ENCODE results near the gene RALGAPB.
"Not testable (repeated sequence)": the region's sequence is repeated elsewhere in the genome, so short reads cannot be mapped to it uniquely, and the experiment has no call there.

The RALGAPB gene

GRCh38 chr20:38428800-38429199, 43.8 kb upstream of the RALGAPB start:
- no peak overlapping the region for H3K4me3 ChIP-seq (ENCODE audit: low read depth, low read length)
- TF ChIP-seq MAX (IDR thresholded peaks at IDR 0.05; ENCODE audit: low read depth, low read length) (no peak), MYC (IDR thresholded peaks at IDR 0.05; ENCODE audit: low read depth, low read length) (no peak), POLR2A (IDR thresholded peaks at IDR 0.05; ENCODE audit: extremely low read depth, insufficient read length) (no peak), CTCF (IDR thresholded peaks at IDR 0.05; ENCODE audit: low read depth, low read length) (no peak)
- DNase-seq (ENCODE audit: low read depth): no peak

- no peak for TF ChIP-seq MYC (IDR thresholded peaks at IDR 0.05; ENCODE audit: low read depth, low read length)
- TF ChIP-seq POLR2A (IDR thresholded peaks at IDR 0.05; ENCODE audit: extremely low read depth, insufficient read length): no peak
- H3K4me3 ChIP-seq (ENCODE audit: low read depth, low read length): peak overlapping the region; percentile 32
- no peak for DNase-seq (ENCODE audit: low read depth)
These were observed 43.3 kb upstream of the RALGAPB start for GRCh38 chr20:38429301-38429700.

GRCh38 chr20:38430679-38431325, 41.8 kb upstream of the RALGAPB start:
- TF ChIP-seq MAX (IDR thresholded peaks at IDR 0.05; ENCODE audit: low read depth, low read length) (no peak), CTCF (IDR thresholded peaks at IDR 0.05; ENCODE audit: low read depth, low read length) (no peak), MYC (IDR thresholded peaks at IDR 0.05; ENCODE audit: low read depth, low read length) (no peak), POLR2A (IDR thresholded peaks at IDR 0.05; ENCODE audit: extremely low read depth, insufficient read length) (no peak)
- no peak for DNase-seq (ENCODE audit: low read depth)
- H3K4me3 ChIP-seq (ENCODE audit: low read depth, low read length): peak overlapping the region; percentile 85

GRCh38 chr20:38432292-38432691, 40.4 kb upstream of the RALGAPB start:
- no peak for TF ChIP-seq CTCF (IDR thresholded peaks at IDR 0.05; ENCODE audit: low read depth, low read length)
- no peak for TF ChIP-seq MAX (IDR thresholded peaks at IDR 0.05; ENCODE audit: low read depth, low read length)
- TF ChIP-seq POLR2A (IDR thresholded peaks at IDR 0.05; ENCODE audit: extremely low read depth, insufficient read length): no peak
- no peak for TF ChIP-seq MYC (IDR thresholded peaks at IDR 0.05; ENCODE audit: low read depth, low read length)
- peak overlapping the region; percentile 85 for H3K4me3 ChIP-seq (ENCODE audit: low read depth, low read length)
- DNase-seq (ENCODE audit: low read depth): no peak

GRCh38 chr20:38432870-38433269, 39.8 kb upstream of the RALGAPB start:
- peak overlapping the region; percentile 85 for H3K4me3 ChIP-seq (ENCODE audit: low read depth, low read length)
- DNase-seq (ENCODE audit: low read depth): not testable (repeated sequence)

GRCh38 chr20:38433304-38433972, 39.2 kb upstream of the RALGAPB start:
- peak overlapping the region; percentile 85 for H3K4me3 ChIP-seq (ENCODE audit: low read depth, low read length)
- no peak for TF ChIP-seq MYC (IDR thresholded peaks at IDR 0.05; ENCODE audit: low read depth, low read length)
- no peak for TF ChIP-seq MAX (IDR thresholded peaks at IDR 0.05; ENCODE audit: low read depth, low read length)
- no peak for TF ChIP-seq POLR2A (IDR thresholded peaks at IDR 0.05; ENCODE audit: extremely low read depth, insufficient read length)
- TF ChIP-seq CTCF (IDR thresholded peaks at IDR 0.05; ENCODE audit: low read depth, low read length): no peak
- peak; percentile 34 for DNase-seq (ENCODE audit: low read depth)

All from NB4 (cell line).